NK-92 (cell line): ENCODE measurements around the gene GNAT2.

ENCODE experiments used
- DNase-seq: peaks from one replicate; lab custom pipeline; 2025; ENCODE audit not compliant: unreplicated experiment; lab: John Stamatoyannopoulos, UW

The GNAT2 gene

DNA sequence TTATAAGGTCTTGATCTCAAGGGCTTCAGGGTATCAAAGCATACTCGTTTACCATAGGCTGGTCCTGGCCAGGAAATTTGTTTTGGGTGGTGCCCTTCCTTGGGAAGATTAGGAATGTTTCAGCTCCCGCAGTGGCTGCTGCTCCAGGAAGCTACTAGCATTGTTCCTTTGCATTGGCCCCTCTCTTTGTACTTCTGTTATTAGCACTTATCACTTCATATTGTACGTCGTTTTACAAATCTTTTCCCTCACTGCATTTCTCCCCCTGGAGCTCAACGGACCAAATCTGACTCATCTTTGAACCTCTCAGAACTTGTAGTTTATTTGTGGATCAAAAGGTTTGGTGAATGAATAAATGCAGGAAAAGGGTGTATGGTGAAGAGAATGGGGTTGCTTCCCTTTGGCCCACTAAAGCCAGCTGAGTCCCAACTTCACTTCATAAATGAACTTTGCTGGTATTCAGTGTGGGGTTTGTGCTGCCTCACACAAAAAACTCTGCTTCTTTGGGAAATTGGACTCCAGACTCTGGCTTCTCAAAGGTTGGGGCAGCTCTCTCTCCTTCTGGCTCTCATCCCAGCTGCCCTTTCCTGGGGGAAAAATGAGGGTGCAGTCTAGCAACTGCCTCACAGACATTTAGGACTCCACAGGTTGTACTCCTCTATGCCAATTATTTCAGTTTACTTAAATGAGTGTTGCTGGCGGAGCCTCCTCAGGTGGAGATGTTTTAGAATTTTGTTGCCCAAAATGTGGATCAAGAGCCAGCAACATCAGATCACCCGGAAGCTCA is 5.9 kb downstream of the GNAT2 start:
- DNase-seq: no peak

DNA sequence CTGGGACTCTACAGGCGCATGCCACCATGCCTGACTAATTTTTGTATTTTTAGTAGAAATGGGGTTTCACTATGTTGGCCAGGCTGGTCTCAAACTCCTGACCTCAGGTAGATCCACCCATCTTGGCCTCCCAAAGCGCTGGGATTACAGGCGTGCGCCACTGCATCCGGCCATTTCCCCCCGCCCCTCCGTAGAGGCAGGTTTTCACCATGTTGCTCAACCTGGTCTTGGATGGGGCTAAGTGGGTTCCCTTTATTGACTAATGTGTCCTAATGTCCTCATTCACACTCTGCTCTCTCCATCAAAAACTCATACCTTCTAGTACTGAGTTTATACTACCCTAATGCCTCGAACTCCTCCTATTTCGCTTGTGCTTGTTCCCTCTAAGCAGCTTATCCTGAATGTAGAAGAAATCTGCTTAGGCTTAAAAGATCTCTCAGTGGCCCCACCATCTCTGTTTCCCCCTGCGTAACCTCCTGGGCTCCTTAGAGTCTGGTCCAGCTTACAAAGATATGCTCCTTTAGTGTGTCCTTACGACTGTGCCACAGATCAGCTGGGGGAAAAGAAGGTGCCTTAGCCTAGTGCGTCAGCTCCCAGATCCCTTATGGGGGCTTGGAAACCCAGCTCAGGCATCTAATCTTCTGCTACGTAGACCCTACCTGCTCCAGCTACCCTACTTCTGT is 8.0 kb downstream of the GNAT2 start:
- no peak for DNase-seq

DNA sequence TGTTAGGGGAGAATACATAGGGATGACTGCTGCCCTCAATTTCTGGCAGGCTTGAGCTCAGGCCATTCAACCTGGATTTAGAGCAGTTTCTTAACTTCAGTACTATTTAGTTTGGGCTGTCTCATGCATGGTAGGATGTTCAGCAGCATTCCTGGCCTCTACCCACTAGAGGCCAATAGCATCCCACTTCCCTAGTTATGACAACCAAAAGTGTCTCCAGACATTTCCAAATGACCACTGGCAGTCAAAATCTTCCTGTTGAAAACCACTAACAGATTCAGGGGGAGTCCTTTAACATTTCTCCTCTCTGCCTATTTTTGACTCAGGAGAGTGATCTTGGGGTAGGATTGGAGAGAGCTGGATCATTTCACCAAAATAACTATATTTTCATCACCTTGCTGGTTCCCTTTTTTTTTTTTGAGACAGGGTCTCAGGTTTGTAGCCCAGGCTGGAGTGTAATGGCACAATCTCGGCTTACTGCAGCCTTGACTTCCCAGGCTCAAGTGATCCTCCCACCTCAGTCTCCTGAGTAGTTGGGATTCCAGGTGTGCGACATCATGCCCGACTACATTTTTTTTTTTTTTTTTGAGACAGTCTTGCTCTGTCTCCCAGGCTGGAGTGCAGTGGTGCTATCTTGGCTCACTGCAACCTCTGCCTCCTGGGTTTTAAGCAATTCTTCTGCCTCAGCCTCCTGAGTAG is 8.7 kb downstream of the GNAT2 start:
- DNase-seq: no peak

DNA sequence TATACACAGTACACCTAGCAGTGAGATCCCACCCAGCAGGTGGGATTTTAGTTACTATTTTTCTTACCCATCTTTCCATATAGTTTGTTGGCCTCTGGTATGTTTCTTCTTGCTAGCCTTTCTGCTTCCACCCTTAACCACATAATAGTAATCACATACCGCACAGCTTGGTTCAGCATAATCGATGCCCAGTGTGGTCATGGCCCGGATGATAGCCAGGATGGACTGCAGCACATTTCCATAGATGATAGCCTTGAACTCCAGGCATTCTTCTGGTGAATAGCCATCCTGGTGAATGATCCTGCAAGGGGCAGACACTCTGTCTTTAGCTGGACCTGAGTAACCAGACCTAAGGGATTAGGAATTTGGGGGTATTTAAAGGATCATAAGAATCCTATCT is 9.5 kb downstream of the GNAT2 start:
- DNase-seq: no peak

DNA sequence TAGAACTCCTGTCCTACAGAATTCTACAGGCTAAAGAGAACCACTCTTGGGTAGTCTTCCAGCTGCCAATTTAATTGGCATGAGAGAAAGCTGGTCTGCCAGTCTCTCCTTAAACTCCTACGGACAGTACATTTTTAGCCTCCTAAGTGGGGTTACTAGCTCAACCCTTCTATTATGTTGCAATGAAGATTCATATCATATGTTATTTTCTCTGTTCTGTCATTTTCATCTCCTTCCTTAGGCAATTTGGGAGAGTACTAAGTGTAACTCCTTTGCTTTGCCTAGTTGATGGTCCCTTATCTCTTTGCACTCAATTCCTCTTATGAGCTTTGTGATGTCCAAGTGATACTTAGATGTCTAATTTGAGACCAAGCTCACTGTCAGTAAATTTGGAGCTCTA is 14.0 kb downstream of the GNAT2 start:
- DNase-seq: no peak

DNA sequence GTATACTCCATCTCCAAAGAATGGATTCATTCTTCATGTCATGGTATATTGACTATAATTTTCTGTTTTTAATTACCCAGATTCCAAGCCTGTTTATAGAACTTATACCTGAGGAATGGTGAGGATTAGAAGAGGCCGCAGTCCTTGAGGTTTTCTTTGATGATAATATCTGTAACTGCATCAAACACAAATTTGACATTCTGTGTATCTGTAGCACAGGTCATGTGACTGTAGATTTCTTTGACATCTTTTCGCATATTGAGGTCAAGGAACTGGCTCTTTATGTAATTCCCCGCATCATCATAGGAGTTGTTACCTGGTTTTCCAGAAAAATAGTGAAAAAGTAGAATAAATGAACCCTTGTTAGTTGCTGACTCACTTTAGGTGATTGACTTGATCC is 16.2 kb downstream of the GNAT2 start:
- no peak for DNase-seq

DNA sequence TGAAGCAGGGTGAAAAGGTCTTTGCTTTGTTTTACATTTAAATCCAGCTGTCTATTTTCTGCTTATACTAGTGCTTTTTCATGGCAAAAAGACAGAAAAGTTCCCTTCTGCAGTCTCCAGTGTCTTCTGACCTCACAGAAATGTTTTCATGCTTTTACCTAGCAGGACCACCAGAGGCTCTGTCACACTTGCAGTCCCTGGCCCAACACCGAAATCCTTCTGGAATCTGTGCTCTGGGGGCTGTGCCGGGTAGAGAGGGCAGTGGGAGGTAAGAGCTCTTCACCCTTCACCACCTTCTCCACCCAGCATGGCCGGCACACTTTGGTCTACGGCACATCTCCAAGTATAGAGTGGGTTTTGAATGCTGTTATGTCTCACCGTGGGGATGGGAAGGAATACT is 20.8 kb downstream of the GNAT2 start:
- no peak for DNase-seq

DNA sequence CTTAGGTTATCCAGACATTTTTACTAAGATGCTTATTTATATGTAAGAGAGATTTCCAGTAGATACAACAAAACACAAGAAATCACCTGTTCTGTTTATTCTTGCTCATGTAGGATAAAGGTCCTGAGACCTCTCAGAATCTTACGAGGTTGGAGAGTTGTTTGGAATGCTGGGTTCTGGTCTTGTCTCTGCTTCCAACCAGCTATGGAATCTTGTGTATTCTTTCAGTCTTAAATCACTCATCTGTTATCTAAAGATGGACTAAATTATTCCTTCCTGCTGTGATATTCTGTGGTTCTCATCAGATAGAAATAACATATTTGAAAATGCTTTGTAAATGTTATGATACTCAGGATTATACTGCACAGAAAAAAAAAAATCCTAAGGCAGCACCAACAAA is 21.3 kb downstream of the GNAT2 start:
- DNase-seq: no peak

DNA sequence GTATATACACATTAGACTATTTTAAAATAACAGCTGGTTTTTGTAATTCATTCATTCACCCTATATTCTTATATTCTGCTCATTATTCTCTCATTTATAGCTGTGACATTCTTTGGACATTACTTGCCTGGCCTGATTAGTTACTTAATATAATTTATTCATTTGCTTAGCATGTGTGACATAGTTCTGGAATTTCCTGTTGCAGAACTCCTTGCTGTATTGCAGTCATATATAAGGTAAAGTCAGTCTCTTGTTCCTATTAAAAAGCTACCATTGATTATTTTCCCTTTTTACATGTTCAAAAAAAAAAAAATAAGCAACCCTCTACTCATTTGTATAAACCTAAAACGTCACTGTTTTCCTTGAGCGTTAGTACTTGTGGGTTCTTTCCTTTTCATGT is 23.9 kb downstream of the GNAT2 start:
- no peak for DNase-seq

DNA sequence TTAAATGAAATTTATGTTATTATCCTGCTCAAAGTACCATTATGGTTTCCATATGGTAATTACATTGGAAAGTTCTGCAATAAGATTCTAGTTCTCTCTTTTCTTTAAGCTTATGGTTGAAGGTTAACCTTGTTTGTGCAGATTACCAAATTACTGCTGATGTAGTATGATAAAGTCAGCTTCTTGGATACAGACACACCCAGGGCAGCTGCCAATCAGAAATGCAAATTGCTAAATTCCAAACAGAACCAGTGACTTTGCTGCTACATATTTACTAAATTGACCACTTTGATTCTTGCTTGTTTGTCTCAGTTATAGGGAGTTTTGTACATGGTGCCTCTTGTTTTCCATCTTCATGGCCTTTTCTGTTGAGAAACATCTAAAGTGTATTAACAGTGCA is 26.5 kb downstream of the GNAT2 start:
- DNase-seq: no peak

DNA sequence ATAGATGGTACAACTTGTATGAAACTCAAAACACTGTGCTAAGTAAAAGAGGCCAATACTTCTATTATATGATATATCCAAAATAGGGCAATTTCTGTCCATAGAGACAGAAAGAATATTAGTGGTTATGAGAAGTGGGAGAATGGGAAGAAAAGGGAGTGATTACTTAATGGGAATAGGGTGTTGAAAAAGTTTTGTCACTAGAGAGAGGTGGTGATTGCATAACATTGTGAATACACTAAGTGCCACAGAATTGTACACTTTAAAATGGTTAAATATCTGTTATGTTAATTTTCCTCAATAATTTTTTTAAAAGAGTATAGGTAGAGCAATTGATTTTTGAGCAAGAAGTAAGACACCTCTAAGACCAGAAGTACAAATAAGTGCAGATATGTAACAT is 29.7 kb downstream of the GNAT2 start:
- no peak for DNase-seq

DNA sequence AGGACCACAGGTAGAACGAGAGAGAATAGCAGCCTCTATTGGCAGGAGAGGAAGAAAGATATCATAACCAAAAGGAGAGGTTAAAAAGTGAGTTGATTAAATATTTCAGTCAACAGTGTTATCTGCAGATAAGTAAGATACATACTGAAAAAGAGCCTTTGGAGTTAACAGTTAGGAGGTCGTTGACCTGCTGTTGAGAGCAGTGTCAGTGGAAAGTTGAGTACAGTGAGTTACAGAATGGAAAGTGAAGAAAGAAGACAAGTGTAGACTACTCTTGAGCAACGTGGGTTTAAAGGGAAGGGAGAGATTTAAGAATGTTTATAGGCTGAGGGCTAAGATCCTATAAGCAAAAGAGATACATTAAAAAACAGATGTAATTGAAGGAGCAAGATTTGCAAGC is 30.2 kb downstream of the GNAT2 start:
- no peak for DNase-seq

DNA sequence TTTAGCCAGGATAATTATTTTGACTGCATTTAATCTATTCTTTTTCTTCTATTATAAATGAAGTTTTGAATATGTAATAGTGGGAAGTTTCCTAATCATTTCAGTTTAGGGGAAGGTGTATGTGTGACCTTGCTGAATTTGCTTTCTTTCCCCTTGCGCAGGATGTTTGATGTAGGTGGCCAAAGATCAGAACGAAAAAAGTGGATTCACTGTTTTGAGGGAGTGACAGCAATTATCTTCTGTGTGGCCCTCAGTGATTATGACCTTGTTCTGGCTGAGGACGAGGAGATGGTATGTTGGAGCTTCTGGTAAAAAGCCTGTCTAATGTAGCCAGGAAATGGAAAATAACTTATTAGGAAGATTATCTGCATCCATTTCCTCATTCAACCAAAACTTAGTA is 33.4 kb downstream of the GNAT2 start:
- DNase-seq: no peak

DNA sequence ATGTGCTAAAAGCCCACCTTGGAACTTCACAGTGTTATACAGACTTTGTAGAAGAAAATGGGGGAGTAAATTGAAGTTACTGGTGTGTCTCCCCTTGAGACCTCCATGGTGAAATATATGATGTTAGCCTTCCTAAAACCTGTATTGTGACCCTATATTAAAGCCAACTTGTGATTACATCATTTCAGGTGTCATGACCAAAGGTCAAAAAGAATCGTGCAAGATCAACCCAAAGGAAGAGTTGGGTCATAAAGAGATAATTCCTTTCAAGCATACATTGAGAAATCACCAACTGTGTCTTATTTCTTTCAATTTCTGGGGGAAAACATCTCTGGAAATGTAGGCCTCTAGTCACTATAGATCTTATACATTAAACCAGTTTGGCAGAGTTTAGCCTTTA is 34.6 kb downstream of the GNAT2 start:
- no peak for DNase-seq

DNA sequence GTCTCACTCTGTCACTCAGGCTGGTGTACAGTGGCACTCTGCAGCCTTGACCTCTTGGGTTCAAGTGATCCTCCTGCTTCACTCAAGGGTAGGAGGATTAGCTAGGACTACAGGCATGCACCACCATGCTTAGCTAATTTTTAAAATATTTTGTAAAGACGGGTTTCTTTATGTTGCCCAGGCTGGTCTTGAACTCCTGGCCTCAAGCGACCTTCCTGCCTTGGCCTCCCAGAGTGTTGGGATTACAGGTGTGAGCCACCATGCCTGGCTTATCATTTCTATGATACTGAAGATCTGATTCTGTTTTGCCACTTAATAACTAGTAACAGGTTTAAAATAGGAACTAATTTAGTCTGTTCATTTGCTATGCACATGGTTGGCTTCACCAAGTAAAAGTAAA is 37.4 kb downstream of the GNAT2 start:
- no peak for DNase-seq

DNA sequence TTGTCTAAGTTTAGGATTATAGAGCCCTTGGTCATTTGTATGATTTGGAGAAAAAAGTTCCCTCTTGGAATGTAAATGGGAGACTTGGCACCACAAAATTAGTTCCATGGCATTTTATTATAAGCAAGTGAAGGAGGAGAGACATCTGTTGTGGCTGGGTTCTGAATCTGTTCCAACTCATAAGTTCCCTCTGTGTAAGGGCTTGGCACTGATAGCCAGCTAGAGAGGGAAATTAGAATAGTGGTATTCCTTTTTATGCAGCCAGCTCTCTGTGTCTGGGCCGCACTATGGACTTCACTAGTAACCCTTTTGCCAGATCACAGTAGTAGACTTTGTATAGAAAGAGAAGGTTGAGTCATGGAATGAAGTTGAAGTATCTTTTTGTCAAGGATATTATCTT is 39.9 kb downstream of the GNAT2 start:
- DNase-seq: no peak

DNA sequence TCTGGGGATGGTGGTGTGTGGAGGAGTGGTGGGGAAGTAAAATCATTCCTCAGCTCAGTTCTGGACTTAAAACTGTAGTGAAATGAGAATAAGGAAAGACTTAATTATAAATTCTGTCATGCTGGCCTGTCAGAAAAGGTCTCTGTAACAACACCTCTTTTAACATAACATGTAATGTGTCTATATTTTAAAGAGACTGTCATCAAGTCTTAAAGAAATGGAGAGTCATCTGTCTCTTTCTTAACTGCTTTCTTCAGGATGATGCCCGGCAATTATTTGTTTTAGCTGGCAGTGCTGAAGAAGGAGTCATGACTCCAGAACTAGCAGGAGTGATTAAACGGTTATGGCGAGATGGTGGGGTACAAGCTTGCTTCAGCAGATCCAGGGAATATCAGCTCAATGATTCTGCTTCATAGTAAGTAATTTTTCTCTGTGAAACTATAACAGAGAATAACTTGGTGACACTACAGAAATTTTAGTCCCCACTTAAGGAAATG is 40.4 kb downstream of the GNAT2 start:
- DNase-seq: no peak

DNA sequence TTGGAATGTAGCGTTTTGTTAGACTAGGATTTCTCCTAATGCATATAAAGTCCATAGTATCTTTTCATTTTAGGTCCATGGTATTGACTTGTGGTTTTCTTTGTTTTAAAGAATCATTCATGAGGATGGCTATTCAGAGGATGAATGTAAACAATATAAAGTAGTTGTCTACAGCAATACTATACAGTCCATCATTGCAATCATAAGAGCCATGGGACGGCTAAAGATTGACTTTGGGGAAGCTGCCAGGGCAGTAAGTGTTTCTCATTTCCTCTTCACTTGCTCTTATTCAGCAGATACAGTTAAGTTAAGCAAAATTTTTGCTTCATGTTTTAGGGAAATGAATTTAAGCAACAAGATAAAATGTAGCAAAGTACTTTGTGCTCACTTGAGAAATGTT is 45.6 kb downstream of the GNAT2 start:
- DNase-seq: no peak

DNA sequence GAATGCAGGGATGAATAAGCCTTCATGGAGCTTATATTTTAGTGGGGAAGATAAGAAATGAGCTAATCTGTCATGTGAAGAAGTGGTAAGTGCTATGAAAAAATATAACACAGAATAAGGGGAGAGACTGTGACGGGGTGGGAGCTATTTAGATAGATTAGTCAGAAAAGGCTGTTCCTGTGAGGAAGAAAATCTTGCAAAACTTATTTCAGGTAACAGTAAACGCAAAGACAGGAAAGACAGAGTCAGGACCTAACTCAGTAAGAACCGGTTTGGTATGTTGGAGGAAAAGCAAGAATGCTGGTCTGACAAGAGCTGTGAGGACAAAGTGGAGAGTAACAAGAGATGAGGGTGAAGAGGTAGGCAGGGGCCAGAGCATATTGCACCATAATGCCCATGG is 49.0 kb downstream of the GNAT2 start:
- no peak for DNase-seq

DNA sequence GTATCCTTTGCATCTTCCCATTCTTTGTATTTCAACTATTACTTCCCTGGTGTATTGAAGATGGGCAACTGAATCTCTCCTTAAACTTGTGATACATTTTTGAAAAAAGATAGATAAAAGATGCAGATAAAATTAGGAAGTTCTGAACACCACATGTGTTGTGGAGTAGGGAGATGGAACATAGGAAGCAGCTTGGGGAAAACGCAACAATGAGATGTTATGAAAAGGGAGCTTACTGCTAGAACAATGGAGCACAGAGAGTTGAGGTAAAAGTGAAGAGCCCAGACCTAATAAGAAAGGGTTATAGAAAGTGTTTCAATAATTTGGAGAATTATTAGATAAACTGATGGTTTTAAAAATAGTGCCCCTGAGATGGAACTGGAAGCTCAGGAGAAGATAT is 50.1 kb downstream of the GNAT2 start:
- no peak for DNase-seq

DNA sequence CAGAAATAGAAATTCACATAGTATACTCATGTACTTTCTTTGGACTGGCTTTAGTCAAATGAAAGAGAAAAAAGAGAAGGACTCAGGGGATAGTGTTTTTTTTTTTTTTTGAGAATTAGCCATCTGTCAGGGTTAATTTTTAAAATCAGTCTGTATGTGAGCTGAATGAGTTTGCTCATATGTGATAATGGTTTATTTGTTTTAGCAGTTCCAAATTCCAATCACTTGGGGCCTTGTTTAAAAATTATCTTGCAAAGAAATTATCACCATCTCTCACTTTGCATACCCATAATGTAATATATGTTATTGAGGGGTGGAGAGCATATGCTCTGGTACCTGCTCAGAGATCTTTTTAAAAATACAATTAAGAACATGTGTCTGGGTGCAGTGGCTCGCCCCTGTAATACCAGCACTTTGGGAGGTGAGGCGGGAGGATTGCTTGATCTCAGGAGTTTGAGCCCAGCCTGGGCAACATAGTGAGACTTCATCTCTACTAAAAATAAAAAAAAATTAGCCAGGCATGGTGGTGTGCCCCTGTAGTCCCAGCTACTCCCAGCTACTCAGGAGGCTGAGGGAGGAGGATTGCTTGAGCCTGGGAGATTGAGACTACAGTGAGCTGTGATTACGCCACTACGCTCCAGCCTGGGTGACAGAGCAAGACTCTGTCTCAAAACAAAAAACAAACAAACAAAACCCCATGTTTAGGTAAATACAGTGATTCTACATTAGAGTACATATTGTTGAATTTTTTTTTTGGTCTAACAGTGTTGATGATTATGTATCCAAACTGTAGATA is 51.3 kb downstream of the GNAT2 start:
- no peak for DNase-seq
